H9 (cell line): Measurements from ENCODE around the gene ZBTB48. TPM values are rescaled to one million over a fixed set of nuclear protein-coding genes. Genes with fewer than 3 reads are reported as not detected.

Experiments used
- DNase-seq: peaks from one replicate; pipeline ENCODE4 v3.0.0-alpha.2; 2017
- H2AFZ ChIP-seq: one replicate; pipeline ENCODE4 v1.6.1; 2013; ENCODE audit warnings: mild to moderate bottlenecking, low read length, control low read depth, moderate library complexity
- H2AK5ac ChIP-seq: 2 replicates; pipeline ENCODE4 v1.6.1; 2013; ENCODE audit warnings: low read length, control low read depth, mixed read lengths; ENCODE audit not compliant: insufficient read length
- H2BK120ac ChIP-seq: one replicate; pipeline ENCODE4 v1.6.1; 2013; ENCODE audit warnings: low read depth, mild to moderate bottlenecking, low read length, control low read depth, inconsistent platforms; ENCODE audit not compliant: poor library complexity, severe bottlenecking
- H2BK12ac ChIP-seq: 2 replicates; pipeline ENCODE4 v1.6.1; 2013; ENCODE audit warnings: low read length, control low read depth, mixed read lengths, low read depth; ENCODE audit not compliant: insufficient read length
- H2BK15ac ChIP-seq: 2 replicates; pipeline ENCODE4 v1.6.1; 2013; ENCODE audit warnings: low read depth, low read length, control low read depth
- H2BK20ac ChIP-seq: one replicate; pipeline ENCODE4 v1.6.1; 2013; ENCODE audit warnings: low read depth, mild to moderate bottlenecking, low read length, control low read depth, inconsistent platforms; ENCODE audit not compliant: poor library complexity, severe bottlenecking
- H2BK5ac ChIP-seq: 2 replicates; pipeline ENCODE4 v1.6.1; 2013; ENCODE audit warnings: low read length, control low read depth, mixed read lengths; ENCODE audit not compliant: insufficient read length
- H3K14ac ChIP-seq: 2 replicates; pipeline ENCODE4 v1.6.1; 2013; ENCODE audit warnings: low read length, control low read depth; ENCODE audit not compliant: insufficient read depth
- H3K18ac ChIP-seq: 2 replicates; pipeline ENCODE4 v1.6.1; 2013; ENCODE audit warnings: low read depth, mild to moderate bottlenecking, mixed read lengths, low read length, control low read depth; ENCODE audit not compliant: insufficient read length
- H3K23ac ChIP-seq: 2 replicates; pipeline ENCODE4 v1.6.1; 2013; ENCODE audit warnings: low read length, control low read depth, mixed read lengths, low read depth; ENCODE audit not compliant: insufficient read length
- H3K23me2 ChIP-seq: 2 replicates; pipeline ENCODE4 v1.6.1; 2013; ENCODE audit warnings: low read depth, mild to moderate bottlenecking, mixed read lengths, low read length, control low read depth; ENCODE audit not compliant: insufficient read length, poor library complexity, severe bottlenecking
- H3K27ac ChIP-seq: 2 replicates; pipeline ENCODE4 v1.5.1; 2013; ENCODE audit warnings: low read length, control low read depth, mixed read lengths, low read depth; ENCODE audit not compliant: insufficient read length
- H3K27me3 ChIP-seq: 2 replicates; pipeline ENCODE4 v1.6.1; 2013; ENCODE audit warnings: low read length, control low read depth, inconsistent platforms; ENCODE audit not compliant: insufficient read depth
- H3K4ac ChIP-seq: 2 replicates; pipeline ENCODE4 v1.6.1; 2013; ENCODE audit warnings: low read depth, mild to moderate bottlenecking, control low read depth, inconsistent platforms, low read length, moderate library complexity
- H3K4me1 ChIP-seq: 2 replicates; pipeline ENCODE4 v1.6.1; 2013; ENCODE audit warnings: low read length, control low read depth, inconsistent platforms; ENCODE audit not compliant: insufficient read depth
- H3K4me2 ChIP-seq: 2 replicates; pipeline ENCODE4 v1.6.1; 2013; ENCODE audit warnings: low read length, control low read depth, mixed read lengths; ENCODE audit not compliant: insufficient read length, insufficient read depth
- H3K56ac ChIP-seq: 2 replicates; pipeline ENCODE4 v1.6.1; 2013; ENCODE audit warnings: low read depth, mild to moderate bottlenecking, mixed read lengths, low read length, control low read depth; ENCODE audit not compliant: insufficient read length
- H3K79me1 ChIP-seq: 2 replicates; pipeline ENCODE4 v1.6.1; 2013; ENCODE audit warnings: low read depth, mild to moderate bottlenecking, moderate library complexity, low read length, control low read depth, inconsistent platforms; ENCODE audit not compliant: insufficient read depth, poor library complexity, severe bottlenecking
- H3K79me2 ChIP-seq: 2 replicates; pipeline ENCODE4 v1.6.1; 2013; ENCODE audit warnings: low read length, control low read depth, inconsistent platforms; ENCODE audit not compliant: insufficient read depth
- H3K9ac ChIP-seq: 2 replicates; pipeline ENCODE4 v1.6.1; 2013; ENCODE audit warnings: low read length, control low read depth, mixed read lengths; ENCODE audit not compliant: insufficient read length; ENCODE audit errors: extremely low read depth
- H3K9me3 ChIP-seq: one replicate; pipeline ENCODE4 v1.6.1; 2013; ENCODE audit warnings: low read depth, low read length, inconsistent platforms; ENCODE audit not compliant: control insufficient read depth
- H3T11ph ChIP-seq: one replicate; pipeline ENCODE4 v1.6.1; 2013; ENCODE audit warnings: mild to moderate bottlenecking, low read length, control low read depth, inconsistent platforms
- H4K20me1 ChIP-seq: one replicate; pipeline ENCODE4 v1.6.1; 2013; ENCODE audit not compliant: control insufficient read depth, insufficient read length, insufficient read depth
- H4K5ac ChIP-seq: 2 replicates; pipeline ENCODE4 v1.6.1; 2013; ENCODE audit warnings: low read depth, mild to moderate bottlenecking, mixed read lengths, low read length, control low read depth; ENCODE audit not compliant: insufficient read length
- H4K8ac ChIP-seq: replicated peaks from 2 replicates; pipeline ENCODE4 v1.6.1; 2013; ENCODE audit warnings: low read length, control low read depth, mixed read lengths, low read depth; ENCODE audit not compliant: insufficient read length
- H4K91ac ChIP-seq: 2 replicates; pipeline ENCODE4 v1.6.1; 2013; ENCODE audit warnings: low read depth, mild to moderate bottlenecking, moderate library complexity, mixed read lengths, low read length, control low read depth; ENCODE audit not compliant: insufficient read length
- H3K27ac Mint-ChIP-seq, 3 experiments: 2 replicates in 2 of 3; 3 replicates in 1 of 3; pipeline ENCODE4 v1.8.0; 2020 to 2021; ENCODE audit warnings: mixed read lengths in 3 of 3, mild to moderate bottlenecking in 1 of 3, moderate library complexity in 1 of 3
- H3K27me3 Mint-ChIP-seq: 2 replicates; pipeline ENCODE4 v1.8.0; 2021; ENCODE audit warnings: low read depth, mild to moderate bottlenecking, moderate library complexity, mixed read lengths
- H3K36me3 Mint-ChIP-seq, 3 experiments: 2 replicates in 2 of 3; 3 replicates in 1 of 3; pipeline ENCODE4 v1.8.0; 2020 to 2021; ENCODE audit warnings: low read depth in 3 of 3, mixed read lengths in 3 of 3; ENCODE audit not compliant: insufficient read depth in 1 of 3
- H3K4me1 Mint-ChIP-seq, 2 experiments: 2 replicates each; pipeline ENCODE4 v1.8.0; 2020; ENCODE audit warnings: mixed read lengths in 2 of 2
- H3K4me3 Mint-ChIP-seq, 2 experiments: 2 replicates in 1 of 2; 3 replicates in 1 of 2; pipeline ENCODE4 v1.8.0; 2020 to 2021; ENCODE audit warnings: mild to moderate bottlenecking in 2 of 2, mixed read lengths in 2 of 2, moderate library complexity in 1 of 2
- H3K9me3 Mint-ChIP-seq, 2 experiments: 2 replicates in 1 of 2; 3 replicates in 1 of 2; pipeline ENCODE4 v1.8.0; 2020; ENCODE audit warnings: mild to moderate bottlenecking in 2 of 2, mixed read lengths in 2 of 2, moderate library complexity in 1 of 2
- WGBS: extraction: QIAGEN DNeasy Blood & Tissue Kit; methylation state at CpG from one replicate; pipeline ENCODE4 v1.1.7; 2013; ENCODE audit warnings: missing lambda C conversion rate, low lambda C conversion rate, mixed read lengths; ENCODE audit not compliant: insufficient read length; ENCODE audit errors: extremely low coverage; 5-methylcytosine and 5-hydroxymethylcytosine counted together
- total RNA-seq: library from RNA; stranded (reverse); gene quantifications from 2 replicates; pipeline ENCODE4 v1.2.1, GENCODE V29; 2021
- TF ChIP-seq, protein P1 (sequence below): fragments of 200-600 bp; sonication (generic); conservative IDR thresholded peaks from 3 replicates; pipeline ENCODE4 v1.8.0; 2021; ENCODE audit warnings: antibody characterized with exemption, mild to moderate bottlenecking

Gene ZBTB48
- total RNA-seq, 1 experiment from 2014 or later: 33.2 TPM

DNA sequence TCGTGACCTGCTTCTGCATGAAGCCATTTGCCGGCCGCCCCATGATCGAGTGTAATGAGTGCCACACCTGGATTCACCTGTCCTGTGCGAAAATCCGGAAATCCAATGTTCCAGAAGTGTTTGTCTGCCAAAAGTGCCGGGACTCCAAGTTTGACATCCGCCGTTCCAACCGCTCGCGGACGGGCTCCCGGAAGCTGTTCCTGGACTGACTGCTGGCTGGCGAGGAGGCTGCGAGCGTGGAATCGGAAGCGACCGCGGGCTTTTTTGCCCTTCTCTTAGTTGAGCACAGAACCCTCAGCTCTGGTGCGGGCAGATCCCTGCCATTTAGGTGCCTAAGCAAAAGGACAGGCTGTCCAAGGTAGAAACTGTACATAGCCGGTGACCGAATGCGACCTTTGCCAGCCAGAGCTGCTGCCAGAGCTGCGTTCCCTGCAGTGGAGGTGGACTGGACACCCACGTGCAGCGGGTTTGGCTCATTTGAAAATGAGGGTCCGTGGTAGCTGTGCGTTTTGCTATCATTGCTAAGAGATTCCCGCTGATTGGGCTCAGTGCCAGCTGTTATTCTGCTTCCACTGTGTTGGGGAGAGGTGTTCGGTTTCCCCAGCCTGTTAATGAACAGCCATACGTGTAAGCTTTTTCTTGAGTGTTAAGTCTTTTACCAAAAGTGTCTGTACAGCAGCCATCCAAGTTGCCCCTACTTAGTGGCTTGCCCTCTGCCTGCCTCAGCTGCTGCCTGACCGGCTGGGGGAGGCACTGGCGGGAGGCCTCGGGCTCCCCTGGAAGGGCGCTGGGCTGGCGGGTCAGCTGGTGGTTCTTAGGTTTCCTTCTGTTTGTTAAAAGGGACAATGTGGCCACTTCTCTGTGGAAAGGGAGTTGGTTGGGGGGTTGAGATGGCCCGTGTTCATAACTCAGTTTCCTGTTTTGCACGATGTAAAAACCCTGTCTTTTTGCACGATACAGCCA, 41.9 kb downstream of the ZBTB48 start:
- Histone ChIP-seq H2AK5ac (no peak overlapping the region), H3K79me2 (peaks cover 10% of the 10 kb centered on the region; the same call in 1 of the 2 replicates), H3K56ac (no peak overlapping the region), H3K9ac (no peak overlapping the region), H4K20me1 (peaks cover 2% of the 10 kb centered on the region), H3K27ac (no peak overlapping the region), H3K9me3 (no peaks in the 10 kb centered on the region), H2BK12ac (no peak overlapping the region), H3K4me1 (no peaks in the 10 kb centered on the region), H4K91ac (no peak overlapping the region), H2BK120ac (no peak overlapping the region), H3T11ph (no peak overlapping the region), H4K5ac (no peak overlapping the region), H2BK20ac (no peak overlapping the region), H2BK15ac (no peak overlapping the region), H3K27me3 (no peaks in the 10 kb centered on the region), H3K4me2 (no peak overlapping the region), H2BK5ac (no peak overlapping the region), H3K18ac (no peak overlapping the region), H3K14ac (no peak overlapping the region), H3K23ac (no peak overlapping the region), H2AFZ (no peak overlapping the region), H4K8ac (no peak overlapping the region), H3K23me2 (peaks cover 5% of the 10 kb centered on the region), H3K79me1 (peaks cover 15% of the 10 kb centered on the region), H3K4ac (no peak overlapping the region)
- no CpG with 5 or more reads among the region's 41 CpGs for WGBS
- H3K9me3 Mint-ChIP-seq: no peaks in the 10 kb centered on the region
- peaks cover 28 to 80% (median 69%) of the 10 kb centered on the region in 3 experiments for H3K36me3 Mint-ChIP-seq
- peak overlapping the region in 1 of 3 experiments; percentile 61; a peak in 3 of 7 replicates for H3K27ac Mint-ChIP-seq
- peaks cover 14 to 24% of the 10 kb centered on the region in 2 experiments for H3K4me1 Mint-ChIP-seq
- no peaks in the 10 kb centered on the region for H3K27me3 Mint-ChIP-seq
- H3K4me3 Mint-ChIP-seq: no peak overlapping the region
- TF ChIP-seq, protein P1, sequence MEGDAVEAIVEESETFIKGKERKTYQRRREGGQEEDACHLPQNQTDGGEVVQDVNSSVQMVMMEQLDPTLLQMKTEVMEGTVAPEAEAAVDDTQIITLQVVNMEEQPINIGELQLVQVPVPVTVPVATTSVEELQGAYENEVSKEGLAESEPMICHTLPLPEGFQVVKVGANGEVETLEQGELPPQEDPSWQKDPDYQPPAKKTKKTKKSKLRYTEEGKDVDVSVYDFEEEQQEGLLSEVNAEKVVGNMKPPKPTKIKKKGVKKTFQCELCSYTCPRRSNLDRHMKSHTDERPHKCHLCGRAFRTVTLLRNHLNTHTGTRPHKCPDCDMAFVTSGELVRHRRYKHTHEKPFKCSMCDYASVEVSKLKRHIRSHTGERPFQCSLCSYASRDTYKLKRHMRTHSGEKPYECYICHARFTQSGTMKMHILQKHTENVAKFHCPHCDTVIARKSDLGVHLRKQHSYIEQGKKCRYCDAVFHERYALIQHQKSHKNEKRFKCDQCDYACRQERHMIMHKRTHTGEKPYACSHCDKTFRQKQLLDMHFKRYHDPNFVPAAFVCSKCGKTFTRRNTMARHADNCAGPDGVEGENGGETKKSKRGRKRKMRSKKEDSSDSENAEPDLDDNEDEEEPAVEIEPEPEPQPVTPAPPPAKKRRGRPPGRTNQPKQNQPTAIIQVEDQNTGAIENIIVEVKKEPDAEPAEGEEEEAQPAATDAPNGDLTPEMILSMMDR: no peak
- DNase-seq: no peak
